ENCODE measurements around the gene ADAMTS13.

DNA sequence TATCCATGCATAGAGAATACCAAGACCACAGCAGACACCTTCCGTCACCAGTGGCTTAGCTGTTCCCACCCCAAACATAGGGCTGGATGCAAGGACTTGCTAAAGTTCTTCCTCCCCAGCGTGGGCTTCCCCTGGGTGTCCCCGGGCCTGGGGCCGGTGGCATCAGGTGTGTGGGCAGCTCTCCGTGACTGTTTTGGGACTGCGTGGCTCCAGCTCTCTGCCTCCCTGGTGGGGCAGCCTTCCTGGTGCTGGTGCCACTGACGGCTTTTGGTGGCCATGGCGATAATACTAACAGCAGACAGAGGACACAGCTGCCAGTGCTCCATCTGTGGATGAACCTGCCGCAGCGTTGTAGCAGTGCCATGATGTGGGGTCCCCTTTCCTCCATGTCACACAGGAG, 42.5 kb downstream of the ADAMTS13 start:
- TF ChIP-seq, protein P1, sequence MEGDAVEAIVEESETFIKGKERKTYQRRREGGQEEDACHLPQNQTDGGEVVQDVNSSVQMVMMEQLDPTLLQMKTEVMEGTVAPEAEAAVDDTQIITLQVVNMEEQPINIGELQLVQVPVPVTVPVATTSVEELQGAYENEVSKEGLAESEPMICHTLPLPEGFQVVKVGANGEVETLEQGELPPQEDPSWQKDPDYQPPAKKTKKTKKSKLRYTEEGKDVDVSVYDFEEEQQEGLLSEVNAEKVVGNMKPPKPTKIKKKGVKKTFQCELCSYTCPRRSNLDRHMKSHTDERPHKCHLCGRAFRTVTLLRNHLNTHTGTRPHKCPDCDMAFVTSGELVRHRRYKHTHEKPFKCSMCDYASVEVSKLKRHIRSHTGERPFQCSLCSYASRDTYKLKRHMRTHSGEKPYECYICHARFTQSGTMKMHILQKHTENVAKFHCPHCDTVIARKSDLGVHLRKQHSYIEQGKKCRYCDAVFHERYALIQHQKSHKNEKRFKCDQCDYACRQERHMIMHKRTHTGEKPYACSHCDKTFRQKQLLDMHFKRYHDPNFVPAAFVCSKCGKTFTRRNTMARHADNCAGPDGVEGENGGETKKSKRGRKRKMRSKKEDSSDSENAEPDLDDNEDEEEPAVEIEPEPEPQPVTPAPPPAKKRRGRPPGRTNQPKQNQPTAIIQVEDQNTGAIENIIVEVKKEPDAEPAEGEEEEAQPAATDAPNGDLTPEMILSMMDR (conservative IDR thresholded peaks at IDR 0.05 in 1 of 2, IDR thresholded peaks at IDR 0.05 in 1 of 2; ENCODE audit: low read depth in 1 of 2, low read length in 2 of 2): no peak
- TF ChIP-seq EZH2 (IDR thresholded peaks at IDR 0.05; ENCODE audit: low read length, missing control alignments): no peak
